SU-DHL-6 (cell line): ENCODE results near the gene CACTIN.
"Not testable (repeated sequence)": the region's sequence is repeated elsewhere in the genome, so short reads cannot be mapped to it uniquely, and the experiment has no call there.

ENCODE experiments used
- H2AFZ ChIP-seq: fragments of 200-600 bp; sonication (generic); 2 replicates; pipeline ENCODE4 v1.6.1; 2014; ENCODE audit warnings: low read depth, mild to moderate bottlenecking, moderate library complexity, mixed read lengths, antibody characterized with exemption, low read length; ENCODE audit not compliant: severe bottlenecking
- H3F3A ChIP-seq: fragments of 200-600 bp; shearing (Covaris generic); 2 replicates; pipeline ENCODE4 v1.6.0; 2016; ENCODE audit warnings: antibody characterized with exemption, mild to moderate bottlenecking; ENCODE audit not compliant: insufficient read depth
- H3K27ac ChIP-seq: fragments of 200-600 bp; sonication (generic); 2 replicates; pipeline ENCODE4 v1.5.1; 2016; ENCODE audit warnings: low read depth, mild to moderate bottlenecking, low read length, moderate library complexity, mixed read lengths
- H3K27me3 ChIP-seq: fragments of 200-600 bp; sonication (generic), shearing (Covaris generic); 2 replicates; pipeline ENCODE4 v1.6.0; 2014; ENCODE audit warnings: mild to moderate bottlenecking, low read length
- H3K36me3 ChIP-seq: fragments of 200-600 bp; sonication (generic); 2 replicates; pipeline ENCODE4 v1.6.1; 2014; ENCODE audit warnings: mild to moderate bottlenecking, low read length, mixed read lengths
- H3K4me2 ChIP-seq: fragments of 300-600, 200-600 bp; shearing (Covaris generic), sonication (generic); 2 replicates; pipeline ENCODE4 v1.6.0; 2014; ENCODE audit warnings: low read length, low read depth, mild to moderate bottlenecking; ENCODE audit not compliant: poor library complexity, severe bottlenecking
- H3K4me3 ChIP-seq: fragments of 200-600 bp; sonication (generic); 2 replicates; pipeline ENCODE4 v1.5.1; 2014; ENCODE audit warnings: antibody characterized with exemption, low read length, mild to moderate bottlenecking, mixed read lengths; ENCODE audit not compliant: insufficient read depth, poor library complexity, severe bottlenecking
- H3K79me2 ChIP-seq: fragments of 200-600 bp; sonication (generic); 2 replicates; pipeline ENCODE4 v1.6.1; 2014; ENCODE audit warnings: mild to moderate bottlenecking, low read length, moderate library complexity; ENCODE audit not compliant: insufficient read depth
- H3K9ac ChIP-seq: fragments of 200-600 bp; sonication (generic); 2 replicates; pipeline ENCODE4 v1.7.0; 2014; ENCODE audit warnings: mild to moderate bottlenecking, low read length
- H3K9me2 ChIP-seq: fragments of 200-600 bp; sonication (generic); replicated peaks from 2 replicates; pipeline ENCODE4 v1.6.1; 2014; ENCODE audit warnings: low read length; ENCODE audit not compliant: insufficient read depth
- H3K9me3 ChIP-seq: fragments of 200-600 bp; sonication (generic); 2 replicates; pipeline ENCODE4 v1.6.1; 2014; ENCODE audit warnings: low read length, mixed read lengths; ENCODE audit not compliant: insufficient read depth
- H4K20me1 ChIP-seq: fragments of 200-600 bp; sonication (generic); 2 replicates; pipeline ENCODE4 v1.6.1; 2014; ENCODE audit warnings: low read depth, mild to moderate bottlenecking, antibody characterized with exemption, low read length, moderate library complexity, mixed read lengths
- EZH2phosphoT487 ChIP-seq: fragments of 200-600 bp; sonication (generic), shearing (Covaris generic); conservative IDR thresholded peaks from 2 replicates; pipeline ENCODE4 v1.6.1; 2018; ENCODE audit warnings: mild to moderate bottlenecking, antibody characterized with exemption, low read length, moderate library complexity, mixed read lengths
- TF ChIP-seq, protein P1 (sequence below): fragments of 200-600 bp; sonication (generic); IDR thresholded peaks from one replicate; pipeline ENCODE4 v1.5.1; 2017; ENCODE audit warnings: antibody characterized with exemption, mild to moderate bottlenecking, low read length, moderate library complexity; ENCODE audit not compliant: insufficient read depth, poor library complexity, severe bottlenecking

Gene CACTIN

GRCh38 chr19:3668331-3669081 lies 41.9 kb upstream of the CACTIN start:
- H3K79me2 ChIP-seq, result no peaks in the 10 kb centered on the region
- no peak overlapping the region for H3K9ac ChIP-seq
- H3K4me2 ChIP-seq, result no peak overlapping the region
- H4K20me1 ChIP-seq, result no peaks in the 10 kb centered on the region
- H3K4me3 ChIP-seq, result no peak overlapping the region
- no peak for TF ChIP-seq EZH2phosphoT487
- TF ChIP-seq, protein P1, sequence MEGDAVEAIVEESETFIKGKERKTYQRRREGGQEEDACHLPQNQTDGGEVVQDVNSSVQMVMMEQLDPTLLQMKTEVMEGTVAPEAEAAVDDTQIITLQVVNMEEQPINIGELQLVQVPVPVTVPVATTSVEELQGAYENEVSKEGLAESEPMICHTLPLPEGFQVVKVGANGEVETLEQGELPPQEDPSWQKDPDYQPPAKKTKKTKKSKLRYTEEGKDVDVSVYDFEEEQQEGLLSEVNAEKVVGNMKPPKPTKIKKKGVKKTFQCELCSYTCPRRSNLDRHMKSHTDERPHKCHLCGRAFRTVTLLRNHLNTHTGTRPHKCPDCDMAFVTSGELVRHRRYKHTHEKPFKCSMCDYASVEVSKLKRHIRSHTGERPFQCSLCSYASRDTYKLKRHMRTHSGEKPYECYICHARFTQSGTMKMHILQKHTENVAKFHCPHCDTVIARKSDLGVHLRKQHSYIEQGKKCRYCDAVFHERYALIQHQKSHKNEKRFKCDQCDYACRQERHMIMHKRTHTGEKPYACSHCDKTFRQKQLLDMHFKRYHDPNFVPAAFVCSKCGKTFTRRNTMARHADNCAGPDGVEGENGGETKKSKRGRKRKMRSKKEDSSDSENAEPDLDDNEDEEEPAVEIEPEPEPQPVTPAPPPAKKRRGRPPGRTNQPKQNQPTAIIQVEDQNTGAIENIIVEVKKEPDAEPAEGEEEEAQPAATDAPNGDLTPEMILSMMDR, result no peak
- H3K36me3 ChIP-seq, result no peaks in the 10 kb centered on the region
- H3F3A ChIP-seq, result no peaks in the 10 kb centered on the region
- no peak overlapping the region for H2AFZ ChIP-seq
- no peaks in the 10 kb centered on the region for H3K9me2 ChIP-seq
- no peak overlapping the region for H3K27ac ChIP-seq
- H3K27me3 ChIP-seq, result no peaks in the 10 kb centered on the region
- no peaks in the 10 kb centered on the region for H3K9me3 ChIP-seq

DNA sequence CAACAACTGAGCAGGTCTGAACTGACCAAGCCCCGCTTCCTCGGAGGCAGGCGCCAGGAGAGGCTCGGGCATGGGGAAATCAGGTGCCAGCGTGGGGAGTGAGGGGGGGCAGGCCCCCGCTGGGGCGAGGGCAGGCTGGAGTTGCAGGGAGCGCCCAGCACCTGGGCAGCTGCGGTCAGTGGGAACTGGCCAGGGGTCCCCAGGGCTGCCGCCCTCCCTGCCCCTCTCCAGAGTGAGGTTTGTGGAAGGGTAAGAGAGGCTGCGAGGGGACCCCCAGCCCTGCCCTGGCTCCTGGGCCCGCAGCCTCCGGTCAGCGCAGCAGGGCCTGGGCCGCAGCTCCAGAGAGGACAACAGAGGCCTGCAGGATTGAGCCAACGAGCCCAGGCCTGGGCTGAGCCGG lies 41.2 kb upstream of the CACTIN start:
- Histone ChIP-seq H4K20me1 (no peaks in the 10 kb centered on the region), H3K27ac (no peak overlapping the region), H3K4me2 (no peak overlapping the region)

GRCh38 chr19:3667037-3667638 lies 40.5 kb upstream of the CACTIN start:
- Histone ChIP-seq H4K20me1 (no peaks in the 10 kb centered on the region), H3K9me2 (no peaks in the 10 kb centered on the region), H3K4me2 (no peak overlapping the region), H3K27me3 (no peaks in the 10 kb centered on the region), H3K4me3 (no peak overlapping the region), H3K9me3 (no peaks in the 10 kb centered on the region), H2AFZ (no peak overlapping the region), H3K9ac (no peak overlapping the region), H3K79me2 (no peaks in the 10 kb centered on the region), H3F3A (no peaks in the 10 kb centered on the region), H3K27ac (no peak overlapping the region), H3K36me3 (no peaks in the 10 kb centered on the region)
- TF ChIP-seq EZH2phosphoT487, result no peak
- TF ChIP-seq, protein P1, result no peak

More for the DNA sequence above, 41.2 kb upstream of the CACTIN start:
- Histone ChIP-seq H3K9me3 (no peaks in the 10 kb centered on the region), H3K9me2 (no peaks in the 10 kb centered on the region), H3K4me3 (no peak overlapping the region), H3F3A (no peaks in the 10 kb centered on the region), H3K27me3 (no peaks in the 10 kb centered on the region), H2AFZ (no peak overlapping the region), H3K79me2 (no peaks in the 10 kb centered on the region), H3K9ac (no peak overlapping the region), H3K36me3 (no peaks in the 10 kb centered on the region)
- TF ChIP-seq EZH2phosphoT487, result no peak
- TF ChIP-seq, protein P1, result no peak

- H3K9me2 ChIP-seq, H2AFZ ChIP-seq, H3K4me3 ChIP-seq, H3K79me2 ChIP-seq, H3K27ac ChIP-seq, H3K27me3 ChIP-seq, H3K36me3 ChIP-seq, H3K9ac ChIP-seq, H4K20me1 ChIP-seq, H3F3A ChIP-seq, H3K9me3 ChIP-seq, H3K4me2 ChIP-seq: not testable (repeated sequence)
These were observed 39.9 kb upstream of the CACTIN start for GRCh38 chr19:3666545-3666856.
